ENCODE results near the gene DQX1.
A peak's percentile ranks its signal among the peaks of the same experiment; 100 is the strongest.
"Not testable (repeated sequence)": the region's sequence is repeated elsewhere in the genome, so short reads cannot be mapped to it uniquely, and the experiment has no call there.

The DQX1 gene

GRCh38 chr2:74491648-74492544, 34.1 kb downstream of the DQX1 start:
- DNase-seq, result no peak

DNA sequence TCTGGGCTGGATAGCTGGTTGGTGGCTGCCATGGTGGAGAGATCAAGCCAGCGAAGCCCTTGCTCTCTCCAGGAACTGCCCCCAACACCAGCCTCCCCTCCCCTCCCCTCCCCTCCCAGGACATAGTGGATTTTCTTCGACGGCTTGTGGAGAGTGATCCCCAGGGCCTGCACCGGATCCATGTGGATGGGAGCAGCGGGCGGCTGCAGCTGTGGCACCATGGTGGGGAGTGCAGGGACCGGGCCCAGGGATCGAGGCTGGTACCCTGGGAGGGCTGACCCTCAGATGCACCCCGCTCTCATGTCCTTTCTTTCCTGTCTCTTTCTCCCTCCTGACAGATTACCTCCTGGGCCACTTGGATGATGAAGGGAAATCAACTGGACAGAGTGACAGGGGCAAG, 36.1 kb downstream of the DQX1 start:
- DNase-seq, result no peak

DNA sequence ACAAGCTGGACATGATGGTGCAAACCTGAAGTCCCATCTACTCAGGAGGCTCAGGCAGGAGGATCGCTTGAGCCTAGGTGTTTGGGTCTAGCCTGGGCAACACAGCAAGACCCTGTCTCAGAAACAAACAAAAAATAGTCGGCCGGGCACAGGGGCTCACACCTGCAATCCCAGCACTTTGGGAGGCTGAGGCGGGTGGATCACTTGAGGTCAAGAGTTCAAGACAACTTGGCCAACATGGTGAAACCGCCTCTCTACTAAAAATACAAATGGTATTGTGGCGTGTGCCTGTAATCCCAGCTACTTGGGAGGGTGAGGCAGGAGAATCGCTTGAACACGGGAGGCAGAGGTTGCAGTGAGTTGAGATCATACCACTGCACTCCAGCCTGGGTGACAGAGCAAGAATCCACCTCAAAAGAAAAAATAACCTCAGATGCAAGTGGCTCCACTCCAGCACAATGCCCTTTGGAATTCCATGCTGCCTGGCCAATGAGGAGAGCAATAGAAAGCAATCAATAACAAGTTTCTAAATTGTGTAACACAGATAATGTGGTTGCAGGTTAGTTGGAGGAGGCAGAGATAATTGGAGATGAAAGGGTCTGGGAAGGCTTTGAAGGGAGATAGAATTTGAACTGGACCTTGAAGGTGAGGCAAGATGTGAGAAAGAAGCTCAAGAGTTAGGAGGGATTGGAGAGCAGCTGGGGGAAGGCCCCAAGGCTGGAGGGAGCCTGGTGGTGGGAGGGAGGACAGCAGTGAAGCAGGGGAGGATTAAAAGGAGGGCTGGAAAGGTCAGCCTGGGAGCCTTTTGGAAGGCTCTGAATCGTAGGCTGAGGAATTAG, 37.2 kb downstream of the DQX1 start:
- DNase-seq, result no peak

- DNase-seq, result no peak
Measured at GRCh38 chr2:74486141-74486540, 39.9 kb downstream of the DQX1 start.

- DNase-seq, result not testable (repeated sequence)
Measured at GRCh38 chr2:74483675-74484164, 42.3 kb downstream of the DQX1 start.

DNA sequence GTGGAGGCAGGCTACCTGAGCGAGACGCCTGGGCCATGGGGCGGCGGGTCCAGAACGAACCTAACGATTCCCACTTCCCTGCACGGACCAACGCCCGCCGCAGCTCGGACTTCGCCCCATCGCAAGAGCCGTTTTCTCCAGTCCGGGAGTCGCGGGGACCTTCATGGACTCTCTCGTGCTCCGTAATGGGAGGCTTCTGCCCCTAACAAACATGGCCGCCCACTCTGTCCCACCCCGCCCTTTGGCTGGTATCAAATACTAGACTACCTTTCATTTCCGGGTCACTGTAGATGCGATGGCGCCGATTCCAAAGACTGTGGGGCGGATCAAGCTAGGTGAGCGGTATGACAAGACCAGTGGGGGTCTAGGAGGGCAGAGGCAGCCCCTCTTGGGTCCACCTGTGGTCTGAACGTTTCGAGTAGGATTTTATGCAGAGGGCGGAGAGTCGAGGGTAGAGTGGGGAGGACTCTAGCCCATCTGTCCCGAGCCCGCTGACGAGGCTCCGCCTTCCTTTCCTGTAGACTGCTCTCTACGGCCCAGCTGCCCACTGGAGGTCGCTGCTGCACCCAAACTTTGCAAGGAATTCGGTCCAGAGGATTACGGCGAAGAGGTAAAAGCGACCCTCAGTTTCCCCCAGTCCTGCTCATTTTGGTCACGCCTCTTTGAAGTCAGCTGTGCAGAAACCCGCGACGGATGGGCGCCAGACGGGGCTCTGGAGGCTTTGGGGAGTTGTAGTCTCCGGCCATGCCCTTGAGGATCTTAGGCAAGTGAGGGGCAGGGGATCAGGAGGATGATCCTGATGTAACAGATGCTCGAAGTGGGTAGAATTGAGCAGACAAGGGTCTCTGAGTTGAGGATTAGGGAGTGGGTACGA, 43.0 kb downstream of the DQX1 start, which contains the start of the genes CCDC142 and TTC31:
CCDC142 (minus strand) TSS at position 198 of the 874 bp plus-strand sequence; CDS start at position 37, 161 bp downstream.
TTC31 (plus strand) TSS at position 281 of the 874 bp plus-strand sequence; CDS start at position 296, 15 bp downstream.
- DNase-seq, result peak; percentile 89

DNA sequence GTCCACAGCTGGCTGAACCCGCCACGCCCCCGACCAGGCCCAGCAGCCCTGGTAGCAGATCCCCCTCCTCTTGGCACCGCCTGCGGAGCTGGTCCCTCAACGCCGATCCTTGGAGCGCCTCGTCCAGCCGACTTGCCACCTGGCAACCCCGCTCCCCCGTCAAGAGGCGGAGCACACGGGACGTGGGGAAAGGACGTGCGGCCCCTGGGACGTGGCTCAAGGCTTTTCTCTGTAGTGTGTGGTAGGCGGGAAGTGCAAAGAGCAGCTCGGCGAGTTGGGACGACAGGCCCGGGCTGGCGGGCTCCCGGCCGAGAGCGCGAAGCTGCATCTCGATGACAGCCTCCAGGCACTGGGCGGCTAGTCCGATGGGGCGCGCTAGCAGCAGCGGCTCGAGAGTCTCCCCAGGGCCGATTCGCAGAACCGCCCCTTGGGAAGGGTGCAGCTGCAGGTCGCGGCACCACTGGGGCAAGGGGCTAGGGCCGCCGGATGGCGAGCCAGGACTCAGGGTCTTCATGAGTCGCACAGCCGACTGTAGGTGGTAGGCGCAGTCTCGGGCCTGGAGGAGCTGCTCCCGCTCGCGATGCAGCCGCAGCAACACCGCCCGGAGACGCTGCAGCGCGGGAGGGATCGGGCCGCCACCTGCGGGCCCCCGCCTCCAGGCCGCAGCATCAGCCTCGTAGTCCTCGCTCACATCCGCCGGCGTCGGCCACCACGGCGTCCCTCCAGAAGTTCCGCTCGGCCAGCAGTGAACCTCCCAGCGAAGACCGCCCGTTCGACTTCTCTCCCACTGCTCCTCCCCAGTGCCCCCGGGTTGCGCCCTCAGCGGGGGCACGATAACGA, 43.9 kb downstream of the DQX1 start:
- DNase-seq, result no peak

DNA sequence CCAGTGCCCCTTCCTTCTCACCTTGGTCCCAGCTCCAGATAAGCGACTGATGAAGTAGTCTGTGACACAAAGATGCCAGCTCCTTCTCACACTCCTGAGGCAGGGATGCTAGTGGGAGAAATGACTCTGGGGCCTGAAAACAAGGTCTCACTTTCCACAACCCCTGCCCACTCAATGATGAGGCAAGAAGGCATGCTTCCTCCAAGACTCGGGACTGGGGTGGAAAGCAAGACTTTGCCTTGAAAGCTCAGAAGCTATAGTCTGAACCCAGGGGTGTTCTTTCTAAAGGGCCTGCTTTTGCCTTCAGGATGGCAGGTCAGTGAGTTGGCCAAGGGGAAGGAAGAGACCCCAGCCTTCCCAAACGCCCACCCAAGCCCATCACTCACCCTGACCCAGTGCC, 44.6 kb downstream of the DQX1 start:
- DNase-seq, result no peak

DNA sequence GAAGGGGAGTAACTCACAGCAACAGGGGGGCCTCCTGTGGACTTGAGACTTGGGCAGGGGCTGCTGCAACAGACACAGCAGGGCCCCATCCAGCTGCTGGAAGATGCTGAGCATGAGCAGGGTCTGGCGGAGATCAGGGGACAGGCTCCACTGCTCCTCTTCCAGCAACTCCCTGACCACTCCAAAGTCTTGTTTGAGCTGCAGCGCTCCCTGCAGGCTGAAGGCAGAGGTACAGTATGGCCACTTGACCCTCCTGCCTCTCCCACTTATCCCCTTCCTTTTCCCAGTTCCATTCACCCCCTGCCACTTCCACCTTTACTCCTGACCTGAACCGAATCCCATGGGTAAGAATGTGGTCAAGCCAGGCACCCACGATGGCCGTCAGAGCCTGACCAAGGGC, 51.1 kb downstream of the DQX1 start:
- no peak for DNase-seq

- DNase-seq, result no peak
Measured at GRCh38 chr2:74474481-74474880, 51.5 kb downstream of the DQX1 start.

DNA sequence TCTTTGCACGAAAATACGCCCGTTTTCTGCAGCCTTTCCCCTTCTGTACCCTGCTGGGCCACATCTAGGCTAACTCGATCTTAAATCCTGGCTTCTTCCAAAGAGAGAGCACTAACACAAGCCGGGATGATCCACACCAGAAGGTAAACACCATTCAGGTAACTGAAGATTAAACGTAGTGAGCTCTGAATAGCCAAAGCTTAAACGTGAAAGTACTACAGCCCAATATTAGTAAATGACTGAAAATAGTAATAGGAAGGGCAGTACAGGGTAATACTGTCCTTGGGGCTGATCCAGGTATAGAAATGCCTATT, 53.1 kb downstream of the DQX1 start:
- no peak for DNase-seq

DNA sequence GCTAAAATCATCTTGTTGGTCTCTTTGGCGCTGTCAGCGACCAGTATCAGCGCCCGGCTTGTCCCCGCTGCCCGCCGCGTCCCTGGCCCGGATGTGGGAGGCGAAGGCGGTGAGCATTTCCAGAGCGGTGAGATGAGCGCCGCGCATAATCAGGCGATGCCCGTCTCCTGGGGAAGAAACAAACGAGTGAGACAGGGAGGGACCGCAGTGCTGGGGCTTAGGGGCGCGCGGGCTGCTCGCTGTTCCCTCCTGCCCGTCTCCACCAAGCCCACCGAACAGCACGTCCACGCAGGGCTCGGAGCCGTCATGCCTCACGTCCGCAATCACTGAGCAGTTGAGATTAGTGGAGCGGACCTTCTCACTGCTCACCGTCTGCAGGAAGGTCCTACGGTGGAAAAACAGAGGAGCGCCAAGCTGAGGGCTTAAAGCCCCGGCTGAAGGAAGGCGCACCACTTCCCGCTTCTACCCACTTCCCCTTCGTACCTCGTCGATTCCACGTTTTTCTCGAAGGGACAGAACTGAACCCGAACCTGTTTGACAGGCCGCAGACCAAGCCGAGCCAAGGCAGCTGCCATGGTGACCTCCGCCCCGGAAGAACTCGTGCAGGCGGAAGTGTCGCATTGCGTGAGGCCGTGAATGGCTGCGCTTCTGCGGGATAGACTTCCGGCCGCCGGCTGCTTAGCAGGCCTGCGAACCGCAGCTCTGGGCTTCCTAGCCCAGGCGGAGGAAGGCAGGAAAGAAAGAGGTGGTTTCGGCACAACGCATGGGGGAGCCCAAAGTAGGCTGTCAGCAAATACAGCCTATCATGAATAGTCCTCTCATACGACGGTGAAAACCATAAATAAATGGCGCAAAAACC, 53.7 kb downstream of the DQX1 start, which contains the start of gene MRPL53:
MRPL53 (minus strand) TSS at position 595 of the 859 bp plus-strand sequence; CDS start at position 575, 20 bp downstream.
- peak; percentile 24 for DNase-seq

- no peak for DNase-seq
Measured at GRCh38 chr2:74471332-74472065, 54.5 kb downstream of the DQX1 start.

GRCh38 chr2:74470742-74471141, 55.3 kb downstream of the DQX1 start:
- DNase-seq, result not testable (repeated sequence)
